ENCODE data around the gene NDFIP2.

- TF ChIP-seq MAX (IDR thresholded peaks at IDR 0.05; ENCODE audit: insufficient read depth, insufficient read length) (no peak), CTCF (IDR thresholded peaks at IDR 0.05; ENCODE audit: extremely low read depth in 1 of 2, insufficient read depth in 1 of 2, low read depth in 1 of 2, low read length in 2 of 2) (no peak), MYC (IDR thresholded peaks at IDR 0.05; ENCODE audit: low read depth, low read length) (no peak), EZH2 (IDR thresholded peaks at IDR 0.05; ENCODE audit: borderline replicate concordance, low read depth, low read length, severe bottlenecking) (no peak), POLR2AphosphoS5 (IDR thresholded peaks at IDR 0.05; ENCODE audit: insufficient read depth, low read depth, low read length) (no peak), FOS (IDR thresholded peaks at IDR 0.05; ENCODE audit: borderline replicate concordance, insufficient read depth, low read length) (no peak), POLR2A (IDR thresholded peaks at IDR 0.05; ENCODE audit: low read depth, low read length) (no peak)
Measured at GRCh38 chr13:79432086-79432485, 48.9 kb upstream of the NDFIP2 start.

Measured in endothelial cell of umbilical vein (primary cell).